Colon (tissue), 2 donors: ENCODE data around the gene KRTAP4-2.
"Not testable (repeated sequence)": the region's sequence is repeated elsewhere in the genome, so short reads cannot be mapped to it uniquely, and the experiment has no call there.

Experiments
- FAIRE-seq: peaks from 2 replicates; lab custom pipeline; 2012; peaks lifted over from hg19 to GRCh38; lab: Jason Lieb, UNC
- donor health status: control.
- donor health status: control.

The KRTAP4-2 gene

DNA sequence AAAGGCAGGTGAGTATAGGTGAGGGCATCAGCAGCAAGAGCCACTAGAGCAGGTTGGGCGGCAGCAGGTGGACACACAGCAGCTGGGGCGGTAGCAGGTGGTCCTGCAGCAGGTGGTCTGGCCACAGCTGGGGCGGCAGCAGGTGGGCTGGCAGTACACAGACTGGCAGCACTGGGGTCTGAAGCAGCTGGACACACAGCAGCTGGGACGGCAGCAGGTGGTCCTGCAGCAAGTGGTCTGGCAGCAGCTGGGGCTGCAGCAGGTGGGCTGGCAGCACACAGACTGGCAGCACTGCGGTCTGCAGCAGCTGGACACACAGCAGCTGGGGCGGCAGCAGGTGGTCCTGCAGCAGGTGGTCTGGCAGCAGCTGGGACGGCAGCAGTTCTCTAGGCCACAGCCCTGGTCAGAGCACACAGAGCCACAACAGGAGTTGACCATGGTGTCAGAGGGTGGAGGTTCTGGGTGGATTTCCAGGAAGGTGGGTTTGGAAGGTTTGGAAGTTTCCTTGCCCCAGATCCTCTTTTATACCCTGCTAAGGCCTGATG is at the start of gene KRTAP4-2:
Gene KRTAP4-2 (minus strand): TSS at position 495 of the 545 bp plus-strand sequence. CDS start 57 bp downstream, at position 438.
- FAIRE-seq: no peak

DNA sequence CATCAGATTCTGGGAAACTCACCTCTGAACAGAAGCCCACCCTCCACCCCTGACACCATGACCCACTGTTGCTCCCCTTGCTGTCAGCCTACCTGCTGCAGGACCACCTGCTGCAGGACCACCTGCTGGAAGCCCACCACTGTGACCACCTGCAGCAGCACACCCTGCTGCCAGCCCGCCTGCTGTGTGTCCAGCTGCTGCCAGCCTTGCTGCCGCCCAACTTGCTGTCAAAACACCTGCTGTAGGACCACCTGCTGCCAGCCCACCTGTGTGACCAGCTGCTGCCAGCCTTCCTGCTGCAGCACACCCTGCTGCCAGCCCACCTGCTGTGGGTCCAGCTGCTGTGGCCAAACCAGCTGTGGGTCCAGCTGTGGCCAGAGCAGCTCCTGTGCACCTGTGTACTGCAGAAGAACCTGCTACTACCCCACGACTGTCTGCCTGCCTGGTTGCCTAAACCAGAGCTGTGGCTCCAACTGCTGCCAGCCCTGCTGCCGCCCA is 48.6 kb upstream of the KRTAP4-2 start, which contains the start of gene KRTAP9-2:
Gene KRTAP9-2 (plus strand): TSS at position 51 of the 498 bp plus-strand sequence. CDS start 7 bp downstream, at position 58.
- not testable (repeated sequence) for FAIRE-seq

DNA sequence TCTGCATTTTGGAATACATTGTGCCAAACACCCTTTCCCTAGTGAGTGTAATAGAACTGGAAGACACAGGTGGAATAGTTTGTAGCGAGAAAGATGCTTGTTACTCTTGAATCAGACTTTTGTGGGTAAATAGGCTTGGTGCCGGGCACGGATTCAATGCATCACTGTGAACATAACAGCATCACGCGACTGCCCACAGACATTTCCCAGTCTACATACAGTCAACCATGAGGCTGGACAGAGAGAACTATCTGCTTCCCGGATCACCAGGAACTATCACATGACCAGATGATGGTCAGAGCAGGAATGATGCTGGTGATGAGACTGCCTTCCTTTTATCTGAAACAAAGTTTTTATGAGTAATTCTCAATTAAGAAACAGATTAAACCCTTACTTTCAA is 48.0 kb upstream of the KRTAP4-2 start:
- no peak for FAIRE-seq

DNA sequence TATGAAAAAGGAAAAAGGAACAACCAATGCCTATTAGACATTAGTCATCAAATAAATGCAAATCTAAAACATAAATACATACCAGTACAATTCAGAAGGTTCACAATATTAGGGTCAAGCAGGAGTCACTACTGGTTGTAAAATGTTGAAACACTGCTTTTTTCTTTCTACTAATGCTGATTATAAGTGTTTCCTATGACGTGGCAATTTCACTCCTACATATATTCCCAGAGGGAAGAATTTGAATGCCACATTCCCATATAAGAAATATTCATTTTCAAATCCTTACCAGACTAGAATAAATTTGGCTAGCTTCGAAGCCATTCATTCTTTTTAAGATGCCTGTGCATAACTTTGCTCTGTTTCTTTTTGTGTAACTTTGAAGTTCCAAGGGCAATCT is 45.8 kb upstream of the KRTAP4-2 start:
- no peak for FAIRE-seq

DNA sequence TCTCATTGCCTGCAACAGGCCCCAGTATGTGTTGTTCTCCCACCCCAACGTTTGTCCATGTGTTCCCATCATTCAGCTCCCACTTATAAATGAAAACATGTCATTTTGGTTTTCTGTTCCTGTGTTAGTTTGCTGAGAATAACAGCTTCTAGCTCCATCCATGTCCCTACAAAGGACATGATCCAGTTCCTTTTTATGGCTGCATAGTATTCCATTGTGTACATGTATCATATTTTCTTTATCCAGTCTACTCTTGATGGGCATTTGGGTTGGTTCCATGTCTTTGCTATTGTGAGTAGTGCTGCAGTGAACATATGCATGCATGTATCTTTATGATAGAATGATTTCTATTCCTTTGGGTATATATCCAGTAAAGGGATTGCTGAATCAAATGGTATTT is 37.7 kb upstream of the KRTAP4-2 start:
- FAIRE-seq: no peak

DNA sequence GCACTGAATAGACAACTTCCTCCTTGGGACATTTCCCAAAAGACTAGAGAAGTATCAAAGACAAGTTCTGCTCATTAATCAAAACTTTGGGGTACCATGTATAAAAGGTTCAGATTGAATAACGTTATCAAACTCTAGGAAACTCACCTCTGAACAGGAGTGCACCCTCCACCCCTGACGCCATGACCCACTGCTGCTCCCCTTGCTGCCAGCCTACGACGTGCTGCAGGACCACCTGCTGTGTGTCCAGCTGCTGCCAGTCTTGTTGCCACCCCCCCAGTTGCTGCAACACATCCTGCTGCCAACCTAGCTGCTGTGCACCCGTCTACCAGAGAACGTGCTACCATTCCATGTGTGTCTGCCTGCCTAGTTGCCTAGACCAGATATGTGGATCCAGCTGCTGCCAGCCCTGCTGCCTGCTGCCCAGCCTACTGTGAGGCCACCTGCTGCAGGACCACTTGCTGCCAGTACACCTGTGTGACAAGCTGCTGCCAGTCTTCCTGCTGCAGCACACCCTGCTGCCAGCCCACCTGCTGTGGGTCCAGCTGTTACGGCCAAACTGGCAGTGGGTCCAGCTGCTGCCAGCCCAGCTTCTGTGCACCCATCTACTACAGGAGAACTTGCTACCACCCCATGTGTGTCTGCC is 34.6 kb upstream of the KRTAP4-2 start:
- no peak for FAIRE-seq

DNA sequence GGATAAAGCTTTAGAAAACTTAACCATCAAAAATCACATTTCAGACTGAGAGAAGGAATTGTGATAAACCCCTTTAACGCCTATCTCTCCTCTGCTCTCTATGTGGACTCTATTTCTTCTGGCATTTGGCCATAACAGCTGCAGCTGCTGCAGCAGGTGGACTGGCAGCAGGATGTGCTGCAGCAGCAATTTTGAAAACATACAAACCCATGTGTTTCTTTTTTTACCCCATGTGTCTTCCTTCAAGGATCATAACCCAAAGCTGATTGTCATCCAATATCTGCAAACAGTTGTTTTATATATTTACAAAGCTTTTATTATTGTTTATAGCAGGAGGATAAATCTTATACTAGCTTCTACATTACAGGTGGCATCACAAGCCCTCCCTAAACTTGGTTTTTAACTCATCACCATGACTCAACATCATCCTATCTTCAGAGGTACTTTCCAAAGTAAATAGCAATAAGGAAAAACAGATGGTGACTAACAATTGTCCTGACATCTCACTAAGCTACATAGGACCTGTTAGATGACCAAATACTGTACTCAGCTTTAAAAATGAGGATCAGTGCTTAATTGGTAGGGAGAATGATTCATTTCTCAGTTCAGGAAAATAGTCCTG is 33.9 kb upstream of the KRTAP4-2 start:
- no peak for FAIRE-seq

DNA sequence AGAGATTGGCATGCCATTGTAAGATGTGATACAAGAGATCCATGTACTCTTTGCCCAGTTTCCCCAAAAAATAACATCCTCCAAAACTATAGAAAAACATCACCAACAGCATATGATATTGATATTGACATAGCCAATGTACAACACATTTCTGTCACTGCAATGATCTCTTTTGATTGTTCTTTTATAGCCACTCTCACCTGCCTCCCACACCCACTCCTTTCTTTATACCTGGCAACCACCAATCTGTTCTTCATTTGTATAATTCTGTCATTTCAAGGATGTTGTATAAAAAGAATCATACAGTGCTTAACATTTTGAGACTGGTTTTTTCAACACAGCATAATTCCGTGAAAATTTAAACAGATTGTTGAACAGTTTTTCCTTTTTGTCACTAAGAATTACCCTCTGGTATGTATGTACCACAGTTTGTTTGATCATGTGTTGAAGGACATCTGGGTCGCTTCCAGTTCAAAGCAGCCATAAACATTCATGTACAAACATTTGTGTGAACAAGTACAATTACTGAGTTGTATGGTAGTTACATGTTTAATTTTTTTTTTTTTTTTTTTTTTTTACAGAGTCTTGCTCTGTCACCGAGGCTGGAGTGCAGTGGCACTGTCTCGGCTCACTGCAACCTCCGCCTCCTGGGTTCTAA is 21.5 kb upstream of the KRTAP4-2 start:
- FAIRE-seq: no peak

DNA sequence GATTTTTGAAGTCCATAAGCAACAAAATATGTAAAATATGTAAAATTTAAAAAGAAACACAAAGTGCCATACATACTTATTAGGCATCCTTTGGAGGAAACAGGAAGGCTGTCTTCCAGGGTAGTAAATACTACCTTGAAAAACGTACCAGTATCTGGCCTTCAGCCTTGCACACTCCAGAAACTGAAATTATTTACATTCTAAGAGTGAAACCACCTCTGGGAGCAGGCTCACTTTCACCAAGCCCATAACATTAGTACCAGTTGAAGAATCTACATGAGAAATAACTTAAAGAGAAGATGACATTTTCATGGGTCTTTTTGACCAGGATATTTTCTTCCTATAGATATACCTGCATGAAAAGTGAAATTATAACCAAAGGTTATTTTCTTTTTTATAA is 18.0 kb upstream of the KRTAP4-2 start:
- FAIRE-seq: no peak

DNA sequence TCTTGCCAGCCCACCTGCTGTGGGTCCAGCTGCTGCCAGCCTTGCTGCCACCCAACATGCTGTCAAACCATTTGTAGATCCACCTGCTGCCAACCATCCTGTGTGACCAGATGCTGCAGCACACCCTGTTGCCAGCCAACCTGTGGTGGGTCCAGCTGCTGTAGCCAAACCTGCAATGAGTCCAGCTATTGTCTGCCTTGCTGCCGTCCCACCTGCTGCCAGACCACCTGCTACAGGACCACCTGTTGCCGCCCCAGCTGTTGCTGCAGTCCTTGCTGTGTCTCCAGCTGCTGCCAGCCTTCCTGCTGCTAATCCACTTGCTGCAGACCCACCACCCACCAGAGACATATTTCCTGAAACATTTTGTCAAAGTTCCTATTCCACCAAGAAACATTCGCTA is 12.3 kb upstream of the KRTAP4-2 start:
- no peak for FAIRE-seq

DNA sequence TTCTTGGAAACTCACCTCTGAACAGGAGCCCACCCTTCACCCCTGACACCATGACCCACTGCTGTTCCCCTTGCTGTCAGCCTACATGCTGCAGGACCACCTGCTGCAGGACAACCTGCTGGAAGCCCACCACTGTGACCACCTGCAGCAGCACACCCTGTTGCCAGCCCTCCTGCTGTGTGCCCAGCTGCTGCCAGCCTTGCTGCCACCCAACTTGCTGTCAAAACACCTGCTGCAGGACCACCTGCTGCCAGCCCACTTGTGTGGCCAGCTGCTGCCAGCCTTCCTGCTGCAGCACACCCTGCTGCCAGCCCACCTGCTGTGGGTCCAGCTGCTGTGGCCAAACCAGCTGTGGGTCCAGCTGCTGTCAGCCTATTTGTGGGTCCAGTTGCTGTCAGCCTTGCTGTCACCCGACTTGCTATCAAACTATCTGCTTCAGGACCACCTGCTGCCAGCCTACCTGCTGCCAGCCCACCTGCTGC is 11.9 kb upstream of the KRTAP4-2 start, which contains the start of gene KRTAP9-1:
Gene KRTAP9-1 (plus strand): TSS at position 51 of the 482 bp plus-strand sequence. CDS start 0 bp downstream, at position 51.
- not testable (repeated sequence) for FAIRE-seq

DNA sequence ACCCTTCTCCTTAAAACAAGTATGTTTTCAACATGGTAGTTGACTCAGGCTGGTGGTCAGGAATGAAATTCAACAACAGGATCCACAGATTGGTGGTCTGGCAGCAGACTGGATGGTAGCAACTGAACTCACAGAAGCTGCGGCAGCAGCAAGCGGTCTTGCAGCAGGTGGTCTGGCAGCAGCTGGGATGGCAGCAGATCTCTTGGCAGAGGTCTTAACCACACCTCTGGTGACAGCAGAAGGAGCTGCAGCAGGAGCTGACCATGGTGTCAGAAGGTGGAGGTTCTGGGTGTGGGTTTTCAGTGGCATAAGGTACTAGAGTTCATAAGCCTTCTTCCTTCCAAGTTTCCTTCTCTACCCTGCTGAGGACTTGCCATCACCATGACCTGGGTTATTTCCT is 8.9 kb upstream of the KRTAP4-2 start:
- FAIRE-seq: no peak

DNA sequence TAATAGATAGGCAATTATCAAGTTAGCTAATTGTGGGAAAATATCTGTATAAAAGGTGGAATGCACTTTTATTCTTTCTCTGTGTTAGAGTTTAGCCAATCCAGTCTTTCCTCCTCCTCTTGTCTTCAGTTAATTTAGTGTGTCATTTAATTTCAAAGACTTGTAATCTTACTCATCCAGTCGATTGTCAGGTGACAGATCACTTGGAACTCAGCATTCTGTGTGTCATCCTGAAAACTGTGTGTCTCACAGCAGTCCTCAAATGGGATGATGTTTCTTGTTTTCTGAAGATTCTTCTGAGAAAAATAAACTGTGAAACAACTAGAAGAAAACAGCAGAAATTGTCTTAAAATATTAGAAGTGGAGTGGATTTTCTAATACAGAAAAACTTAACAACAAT is 7.0 kb upstream of the KRTAP4-2 start:
- FAIRE-seq: no peak

DNA sequence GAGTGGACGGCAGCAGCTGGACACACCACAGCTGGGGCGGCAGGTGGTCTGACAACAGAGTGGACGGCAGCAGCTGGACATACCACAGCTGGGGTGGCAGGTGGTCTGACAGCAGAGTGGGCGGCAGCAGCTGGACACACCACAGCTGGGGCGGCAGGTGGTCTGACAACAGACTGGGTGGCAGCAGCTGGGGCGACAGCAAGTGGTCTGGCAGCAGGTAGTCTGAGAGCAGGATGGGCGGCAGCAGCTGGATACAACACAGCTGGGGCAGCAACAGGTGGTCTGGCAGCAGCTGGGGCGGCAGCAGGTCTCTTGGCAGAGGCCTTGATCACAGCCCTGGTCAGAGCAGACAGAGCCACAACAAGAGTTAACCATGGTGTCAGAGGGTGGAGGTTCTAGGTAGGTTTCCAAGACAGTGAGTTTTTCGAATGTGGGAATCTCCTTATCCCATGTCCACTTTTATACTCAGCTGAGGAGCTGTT is 6.5 kb upstream of the KRTAP4-2 start, which contains the start of gene KRTAP4-1:
Gene KRTAP4-1 (minus strand): TSS at position 432 of the 482 bp plus-strand sequence. CDS start 57 bp downstream, at position 375.
- no peak for FAIRE-seq

DNA sequence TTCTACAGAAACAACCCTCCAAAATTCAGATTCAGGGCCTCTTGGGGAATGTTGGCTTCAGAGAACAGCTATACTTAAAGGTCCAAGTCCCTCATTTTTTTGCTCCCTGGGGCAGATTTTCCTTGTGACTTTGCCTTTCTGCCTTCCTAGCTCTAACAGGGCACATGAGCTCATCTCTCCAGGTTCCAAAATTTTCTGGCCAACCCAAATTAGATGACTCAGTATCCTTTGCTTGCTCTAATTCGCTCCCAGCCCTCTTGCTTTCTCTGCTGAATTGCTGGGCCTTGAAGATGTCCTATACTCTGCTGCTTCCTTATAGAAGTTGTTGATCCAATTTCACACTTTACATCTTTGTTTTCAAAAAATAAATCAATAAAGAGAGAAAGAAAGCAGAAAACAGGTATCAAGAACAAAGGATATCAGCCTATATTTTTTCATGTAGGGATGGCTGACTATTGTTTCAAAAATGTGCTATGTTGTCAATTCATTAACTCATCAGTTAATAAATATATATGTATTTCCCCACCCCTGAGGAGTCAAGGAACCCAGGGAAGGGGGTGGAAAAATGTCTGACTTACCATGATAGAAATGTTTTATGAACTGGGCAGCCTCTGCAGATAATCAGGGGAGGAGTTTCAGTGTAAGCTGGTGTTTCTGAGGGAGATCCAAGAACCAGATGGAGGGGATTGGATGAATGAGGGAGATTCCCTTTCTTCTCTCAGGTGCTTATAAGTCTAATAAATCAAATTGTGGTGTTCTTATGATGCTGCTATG is 1.0 kb upstream of the KRTAP4-2 start:
- no peak for FAIRE-seq

DNA sequence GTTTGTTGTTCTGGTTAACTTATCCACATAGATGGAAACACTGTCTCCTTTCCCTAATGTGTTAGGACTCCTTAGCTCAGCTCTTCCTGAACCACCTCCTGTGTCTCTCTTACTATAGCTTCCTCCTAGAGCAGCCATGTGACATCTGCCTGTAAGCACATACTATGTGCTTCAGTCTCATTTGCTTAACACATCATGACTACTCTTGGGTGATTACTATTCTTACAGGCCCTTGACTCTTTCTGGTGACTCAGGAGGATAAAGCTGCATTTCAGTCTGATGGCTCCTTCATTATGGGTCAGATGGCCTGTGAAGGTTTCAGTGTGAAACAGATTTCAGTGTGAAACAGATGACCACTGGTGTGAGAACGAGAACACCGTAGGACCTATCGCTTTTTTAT is 320 bp upstream of the KRTAP4-2 start:
- FAIRE-seq: no peak

DNA sequence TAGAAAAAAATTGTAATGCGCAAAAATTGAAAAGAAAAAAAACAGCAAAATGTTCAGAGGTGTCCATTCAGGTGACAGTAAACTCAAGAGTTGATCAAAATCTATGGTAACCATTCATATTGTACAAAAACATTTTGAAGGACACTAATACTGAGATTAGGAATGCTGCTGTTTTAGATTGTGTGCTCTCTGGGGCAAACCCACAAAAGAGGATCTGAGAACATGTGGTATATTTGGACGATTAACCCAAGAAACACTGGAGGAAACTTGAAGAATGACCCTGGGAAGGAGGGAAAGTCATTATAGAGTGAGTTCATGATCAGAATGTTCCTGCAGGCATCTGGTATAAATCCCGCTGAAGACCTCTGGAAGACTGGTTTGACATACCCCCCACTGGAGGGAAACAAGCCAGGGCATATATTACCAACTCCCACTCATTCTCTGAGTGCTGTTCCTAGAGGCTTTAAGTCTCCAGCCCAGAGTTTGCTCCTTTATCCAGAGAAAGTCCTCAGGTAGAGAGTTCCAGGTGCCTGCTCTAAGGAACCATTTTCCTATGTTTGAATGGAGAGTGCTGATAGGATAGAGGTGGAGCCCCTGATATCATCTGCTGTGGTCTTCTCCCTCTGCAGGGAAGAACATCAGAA is 1.2 kb downstream of the KRTAP4-2 start:
- FAIRE-seq: no peak

DNA sequence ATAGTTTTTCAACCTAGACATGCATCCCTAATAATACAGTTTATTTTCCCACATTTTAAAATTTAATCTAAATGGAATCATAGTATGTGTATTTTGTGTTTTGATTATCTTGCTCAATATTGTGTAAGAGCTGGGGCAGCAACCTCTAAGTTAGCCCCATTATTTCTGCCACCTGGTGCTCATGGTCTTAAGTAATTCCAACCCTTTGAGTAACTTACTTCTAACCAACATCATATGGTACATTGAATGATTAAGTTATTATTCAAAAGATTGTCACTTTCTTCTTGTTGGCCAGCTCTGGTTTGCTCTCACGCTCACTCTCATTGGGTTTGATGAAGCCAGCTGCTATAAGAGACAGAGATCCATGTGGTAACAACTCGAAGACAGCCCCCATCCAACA is 6.1 kb downstream of the KRTAP4-2 start:
- FAIRE-seq: no peak

DNA sequence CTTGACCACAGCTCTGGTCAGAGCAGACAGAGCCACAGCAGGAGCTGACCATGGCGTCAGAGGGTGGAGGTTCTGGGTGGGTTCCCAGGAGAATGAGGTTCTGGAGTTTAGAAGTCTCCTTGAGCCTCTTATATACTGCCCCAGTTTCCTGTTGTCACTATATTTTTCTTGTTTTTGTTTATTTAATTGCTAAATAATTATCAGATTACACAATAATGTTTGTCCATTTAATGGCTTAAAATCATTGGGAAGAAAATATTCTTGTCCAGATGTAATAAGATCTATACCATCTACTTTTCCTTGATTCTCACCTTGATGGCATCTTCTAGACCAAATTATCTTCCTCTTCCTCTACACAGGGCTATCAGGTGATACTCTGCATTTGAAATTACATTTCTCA is 9.9 kb downstream of the KRTAP4-2 start, which contains the start of gene KRTAP4-3:
Gene KRTAP4-3 (minus strand): TSS at position 101 of the 400 bp plus-strand sequence. CDS start 49 bp downstream, at position 52.
- FAIRE-seq: no peak

DNA sequence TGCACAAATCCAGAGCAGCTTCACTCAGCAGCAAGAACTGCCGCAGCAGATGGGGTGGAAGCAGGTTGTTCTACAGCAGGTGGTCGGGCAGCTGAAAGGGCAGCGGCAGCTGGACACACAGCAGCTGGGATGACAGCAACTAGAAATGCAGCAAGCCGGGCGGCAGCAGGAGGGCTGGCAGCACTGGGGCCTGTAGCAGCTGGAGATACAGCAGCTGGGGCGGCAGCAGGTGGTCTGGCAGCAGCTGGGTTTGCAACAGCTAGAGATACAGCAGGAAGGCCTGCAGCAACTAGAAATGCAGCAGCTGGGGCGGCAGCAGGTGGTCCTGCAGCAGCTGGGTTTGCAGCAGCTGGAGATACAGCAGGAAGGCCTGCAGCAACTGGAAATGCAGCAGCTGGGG is 10.5 kb downstream of the KRTAP4-2 start:
- no peak for FAIRE-seq

DNA sequence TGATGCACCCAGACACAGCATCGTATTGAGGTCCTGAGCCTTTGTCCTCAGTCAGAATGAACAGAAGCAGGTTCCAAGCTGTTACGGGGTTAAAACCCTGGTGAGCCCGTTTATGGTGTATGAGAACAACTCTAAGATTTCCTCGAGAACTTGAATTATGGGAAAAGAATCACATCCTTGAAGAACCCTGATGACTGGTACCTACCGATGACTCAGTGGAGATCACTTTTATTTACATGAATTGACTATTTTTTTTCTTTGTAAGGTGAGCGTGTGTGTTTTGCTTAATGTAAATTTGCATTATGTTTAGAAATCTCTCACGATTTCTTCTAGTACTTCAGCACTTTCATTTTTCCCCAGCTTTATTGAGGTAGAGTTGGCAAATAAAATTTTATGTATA is 14.2 kb downstream of the KRTAP4-2 start:
- no peak for FAIRE-seq
